Hepatocyte (in vitro differentiated cells): ENCODE results near the gene MPP3.
A peak's percentile ranks its signal among the peaks of the same experiment; 100 is the strongest.

Experiments
- CTCF ChIP-seq: fragments of 200-600 bp; sonication (generic); IDR thresholded peaks from 2 replicates; pipeline ENCODE4 v1.5.1; 2016; ENCODE audit warnings: antibody characterized with exemption, mild to moderate bottlenecking; ENCODE audit not compliant: poor library complexity
- EZH2 ChIP-seq: fragments of 200-600 bp; sonication (generic); IDR thresholded peaks from 2 replicates; pipeline ENCODE4 v1.6.1; 2016; ENCODE audit warnings: antibody characterized with exemption, mild to moderate bottlenecking, borderline replicate concordance
- EZH2phosphoT487 ChIP-seq: fragments of 200-600 bp; sonication (generic); IDR thresholded peaks from one replicate; pipeline ENCODE4 v1.6.1; 2018; ENCODE audit warnings: antibody characterized with exemption, mild to moderate bottlenecking, low read depth, moderate library complexity; ENCODE audit not compliant: unreplicated experiment, severe bottlenecking

GRCh38 chr17:43878260-43879175 is 45.6 kb upstream of the MPP3 start:
- peak; percentile 93 for TF ChIP-seq CTCF
- no peak for TF ChIP-seq EZH2
- no peak for TF ChIP-seq EZH2phosphoT487
